ENCODE data around the gene TBCK. TPM values are rescaled to one million over a fixed set of nuclear protein-coding genes. Genes with fewer than 3 reads are reported as not detected.

Gene TBCK
- polyA plus RNA-seq, 1 donor, result 29.0 TPM

- 70% methylated on average over 2 of the region's 2 CpGs for WGBS (ENCODE audit: insufficient coverage, low lambda C conversion rate)
- peaks cover 17% of the 10 kb centered on the region for H3K36me3 ChIP-seq (ENCODE audit: control insufficient read depth, insufficient read depth, low read length)
- H3K27ac ChIP-seq (ENCODE audit: low read length), result no peak overlapping the region
Observed at GRCh38 chr4:106343865-106344646, 28.0 kb upstream of the TBCK start.

GRCh38 chr4:106340774-106341173 lies 24.8 kb upstream of the TBCK start:
- Histone ChIP-seq H3K4me3 (ENCODE audit: low read length) (no peak overlapping the region), H3K9me3 (ENCODE audit: control insufficient read depth, low read depth, low read length) (peaks cover 2% of the 10 kb centered on the region), H3K36me3 (ENCODE audit: control insufficient read depth, insufficient read depth, low read length) (peaks cover 39% of the 10 kb centered on the region), H3K4me1 (ENCODE audit: control insufficient read depth, insufficient read depth, low read length) (no peaks in the 10 kb centered on the region), H3K27ac (ENCODE audit: low read length) (no peak overlapping the region), H3K27me3 (ENCODE audit: control insufficient read depth, insufficient read depth, low read length) (no peaks in the 10 kb centered on the region)
- DNase-seq, result no peak
- WGBS (ENCODE audit: insufficient coverage, low lambda C conversion rate), result no CpG with 5 or more reads among the region's 1 CpG

More at GRCh38 chr4:106343865-106344646, 28.0 kb upstream of the TBCK start:
- Histone ChIP-seq H3K9me3 (ENCODE audit: control insufficient read depth, low read depth, low read length) (no peaks in the 10 kb centered on the region), H3K4me3 (ENCODE audit: low read length) (no peak overlapping the region), H3K4me1 (ENCODE audit: control insufficient read depth, insufficient read depth, low read length) (no peaks in the 10 kb centered on the region), H3K27me3 (ENCODE audit: control insufficient read depth, insufficient read depth, low read length) (no peaks in the 10 kb centered on the region)
- DNase-seq, result no peak

GRCh38 chr4:106339431-106339830 lies 23.4 kb upstream of the TBCK start:
- Histone ChIP-seq H3K27me3 (ENCODE audit: control insufficient read depth, insufficient read depth, low read length) (no peaks in the 10 kb centered on the region), H3K4me3 (ENCODE audit: low read length) (no peak overlapping the region), H3K36me3 (ENCODE audit: control insufficient read depth, insufficient read depth, low read length) (peaks cover 42% of the 10 kb centered on the region), H3K9me3 (ENCODE audit: control insufficient read depth, low read depth, low read length) (peaks cover 2% of the 10 kb centered on the region), H3K4me1 (ENCODE audit: control insufficient read depth, insufficient read depth, low read length) (no peaks in the 10 kb centered on the region), H3K27ac (ENCODE audit: low read length) (no peak overlapping the region)
- DNase-seq, result no peak
- no CpG with 5 or more reads among the region's 4 CpGs for WGBS (ENCODE audit: insufficient coverage, low lambda C conversion rate)

GRCh38 chr4:106338671-106339070 lies 22.7 kb upstream of the TBCK start:
- H3K4me3 ChIP-seq (ENCODE audit: low read length), result no peak overlapping the region
- DNase-seq, result no peak
- no peak overlapping the region for H3K27ac ChIP-seq (ENCODE audit: low read length)
- peaks cover 47% of the 10 kb centered on the region for H3K36me3 ChIP-seq (ENCODE audit: control insufficient read depth, insufficient read depth, low read length)
- no CpG with 5 or more reads among the region's 3 CpGs for WGBS (ENCODE audit: insufficient coverage, low lambda C conversion rate)
- H3K27me3 ChIP-seq (ENCODE audit: control insufficient read depth, insufficient read depth, low read length), result no peaks in the 10 kb centered on the region
- H3K9me3 ChIP-seq (ENCODE audit: control insufficient read depth, low read depth, low read length), result peaks cover 2% of the 10 kb centered on the region
- no peaks in the 10 kb centered on the region for H3K4me1 ChIP-seq (ENCODE audit: control insufficient read depth, insufficient read depth, low read length)

- peaks cover 2% of the 10 kb centered on the region for H3K9me3 ChIP-seq (ENCODE audit: control insufficient read depth, low read depth, low read length)
- DNase-seq, result no peak
- peaks cover 52% of the 10 kb centered on the region for H3K36me3 ChIP-seq (ENCODE audit: control insufficient read depth, insufficient read depth, low read length)
- H3K27ac ChIP-seq (ENCODE audit: low read length), result no peak overlapping the region
- no peaks in the 10 kb centered on the region for H3K27me3 ChIP-seq (ENCODE audit: control insufficient read depth, insufficient read depth, low read length)
- no peak overlapping the region for H3K4me3 ChIP-seq (ENCODE audit: low read length)
- no peaks in the 10 kb centered on the region for H3K4me1 ChIP-seq (ENCODE audit: control insufficient read depth, insufficient read depth, low read length)
Observed at GRCh38 chr4:106337916-106338315, 21.9 kb upstream of the TBCK start.

- Histone ChIP-seq H3K4me1 (ENCODE audit: control insufficient read depth, insufficient read depth, low read length) (no peaks in the 10 kb centered on the region), H3K36me3 (ENCODE audit: control insufficient read depth, insufficient read depth, low read length) (peaks cover 56% of the 10 kb centered on the region), H3K9me3 (ENCODE audit: control insufficient read depth, low read depth, low read length) (peaks cover 2% of the 10 kb centered on the region), H3K4me3 (ENCODE audit: low read length) (no peak overlapping the region), H3K27me3 (ENCODE audit: control insufficient read depth, insufficient read depth, low read length) (no peaks in the 10 kb centered on the region), H3K27ac (ENCODE audit: low read length) (no peak overlapping the region)
- DNase-seq, result no peak
- WGBS (ENCODE audit: insufficient coverage, low lambda C conversion rate), result 100% methylated on average over 1 of the region's 3 CpGs
Observed at GRCh38 chr4:106336618-106337017, 20.6 kb upstream of the TBCK start.

GRCh38 chr4:106334741-106335470 lies 18.9 kb upstream of the TBCK start:
- no peaks in the 10 kb centered on the region for H3K27me3 ChIP-seq (ENCODE audit: control insufficient read depth, insufficient read depth, low read length)
- H3K4me3 ChIP-seq (ENCODE audit: low read length), result no peak overlapping the region
- no peak for DNase-seq
- WGBS (ENCODE audit: insufficient coverage, low lambda C conversion rate), result 100% methylated on average over 1 of the region's 1 CpG
- peaks cover 59% of the 10 kb centered on the region for H3K36me3 ChIP-seq (ENCODE audit: control insufficient read depth, insufficient read depth, low read length)
- peaks cover 2% of the 10 kb centered on the region for H3K9me3 ChIP-seq (ENCODE audit: control insufficient read depth, low read depth, low read length)
- H3K27ac ChIP-seq (ENCODE audit: low read length), result no peak overlapping the region
- no peaks in the 10 kb centered on the region for H3K4me1 ChIP-seq (ENCODE audit: control insufficient read depth, insufficient read depth, low read length)

- H3K27ac ChIP-seq (ENCODE audit: low read length), result no peak overlapping the region
- H3K4me1 ChIP-seq (ENCODE audit: control insufficient read depth, insufficient read depth, low read length), result no peaks in the 10 kb centered on the region
- no peak for DNase-seq
- 64% methylated on average over 2 of the region's 5 CpGs for WGBS (ENCODE audit: insufficient coverage, low lambda C conversion rate)
- H3K27me3 ChIP-seq (ENCODE audit: control insufficient read depth, insufficient read depth, low read length), result no peaks in the 10 kb centered on the region
- H3K9me3 ChIP-seq (ENCODE audit: control insufficient read depth, low read depth, low read length), result peaks cover under 1% of the 10 kb centered on the region
- H3K4me3 ChIP-seq (ENCODE audit: low read length), result no peak overlapping the region
- H3K36me3 ChIP-seq (ENCODE audit: control insufficient read depth, insufficient read depth, low read length), result peaks cover 60% of the 10 kb centered on the region
Observed at GRCh38 chr4:106333186-106333585, 17.2 kb upstream of the TBCK start.

- no peaks in the 10 kb centered on the region for H3K4me1 ChIP-seq (ENCODE audit: control insufficient read depth, insufficient read depth, low read length)
- no peak overlapping the region for H3K4me3 ChIP-seq (ENCODE audit: low read length)
- peaks cover 47% of the 10 kb centered on the region for H3K36me3 ChIP-seq (ENCODE audit: control insufficient read depth, insufficient read depth, low read length)
- H3K27me3 ChIP-seq (ENCODE audit: control insufficient read depth, insufficient read depth, low read length), result no peaks in the 10 kb centered on the region
- DNase-seq, result peak; percentile 7 to 34
- no CpG with 5 or more reads among the region's 1 CpG for WGBS (ENCODE audit: insufficient coverage, low lambda C conversion rate)
- no peaks in the 10 kb centered on the region for H3K9me3 ChIP-seq (ENCODE audit: control insufficient read depth, low read depth, low read length)
- H3K27ac ChIP-seq (ENCODE audit: low read length), result no peak overlapping the region
Observed at GRCh38 chr4:106329041-106329618, 13.1 kb upstream of the TBCK start.

- Histone ChIP-seq H3K36me3 (ENCODE audit: control insufficient read depth, insufficient read depth, low read length) (peaks cover 34% of the 10 kb centered on the region), H3K27me3 (ENCODE audit: control insufficient read depth, insufficient read depth, low read length) (no peaks in the 10 kb centered on the region), H3K27ac (ENCODE audit: low read length) (no peak overlapping the region), H3K4me1 (ENCODE audit: control insufficient read depth, insufficient read depth, low read length) (no peaks in the 10 kb centered on the region), H3K9me3 (ENCODE audit: control insufficient read depth, low read depth, low read length) (peaks cover 6% of the 10 kb centered on the region), H3K4me3 (ENCODE audit: low read length) (no peak overlapping the region)
- DNase-seq, result no peak
Observed at GRCh38 chr4:106325800-106326199, 9.8 kb upstream of the TBCK start.
